Measurements from ENCODE around the gene LRPAP1.

The LRPAP1 gene

DNA sequence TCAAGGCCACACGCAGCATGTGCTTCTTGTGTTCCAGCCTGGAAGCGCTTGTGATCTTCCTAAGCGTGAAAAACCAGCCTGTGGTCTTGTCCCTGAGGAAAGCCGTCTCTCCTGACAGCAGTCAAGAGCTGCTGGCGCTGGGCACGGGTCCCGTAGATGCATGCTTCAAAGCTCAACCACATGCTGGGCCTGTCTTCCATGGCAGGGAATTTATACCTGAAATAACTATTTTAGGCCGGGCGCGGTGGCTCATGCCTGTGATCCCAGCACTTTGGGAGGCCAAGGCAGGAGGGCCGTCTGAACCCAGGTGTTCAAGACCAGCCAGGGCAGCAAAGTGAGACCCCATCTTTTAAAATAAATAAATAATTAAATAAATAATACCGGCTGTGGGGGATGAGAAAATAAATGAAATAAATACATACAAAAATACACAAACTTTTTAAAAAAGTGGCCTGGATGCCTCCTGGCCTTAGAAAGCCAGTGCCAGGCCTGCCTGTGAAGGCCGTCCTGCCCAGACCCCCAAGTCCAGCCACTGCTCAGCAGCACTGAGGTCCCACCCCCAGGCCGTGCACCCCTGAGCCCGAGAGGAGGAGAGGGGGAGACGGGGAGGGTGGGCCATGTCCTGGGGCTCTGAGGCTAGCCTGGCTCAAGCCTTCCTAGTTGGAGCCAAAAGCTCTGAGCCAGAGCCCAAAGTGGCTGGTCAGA, 10.4 kb downstream of the LRPAP1 start:
- CTCF ChIA-PET = no interaction called here
- peaks cover 12 to 91% (median 60%) of the 10 kb centered on the region in 4 experiments for H3K36me3 ChIP-seq (ENCODE audit: control insufficient read depth in 4 of 4, insufficient read depth in 4 of 4, low read length in 3 of 4)
- H3K4me1 ChIP-seq (ENCODE audit: control extremely low read depth in 1 of 4, control insufficient read depth in 4 of 4, insufficient read depth in 4 of 4, low read length in 3 of 4) = no peaks in the 10 kb centered on the region
- POLR2A ChIA-PET = no interaction called here
- H3K27ac ChIP-seq (ENCODE audit: insufficient read depth in 1 of 2, low read depth in 1 of 2, low read length in 2 of 2, poor library complexity in 1 of 2, severe bottlenecking in 2 of 2) = no peak overlapping the region
- H3K9me3 ChIP-seq (ENCODE audit: control extremely low read depth in 1 of 5, control insufficient read depth in 4 of 5, insufficient read depth in 2 of 5, low read depth in 1 of 5, low read length in 4 of 5) = no peaks in the 10 kb centered on the region
- H3K27me3 ChIP-seq (replicated peaks in 2 of 5; ENCODE audit: control insufficient read depth in 4 of 5, insufficient read depth in 5 of 5, low read length in 4 of 5) = no peaks in the 10 kb centered on the region
- DNase-seq = no peak
- WGBS (ENCODE audit: insufficient coverage) = 96% methylated on average over 12 of the region's 16 CpGs
- no peak overlapping the region for H3K4me3 ChIP-seq (ENCODE audit: control insufficient read depth in 1 of 7, extremely low read depth in 1 of 7, insufficient read depth in 4 of 7, low read depth in 2 of 7, low read length in 6 of 7)

GRCh38 chr4:3520796-3521600, 11.2 kb downstream of the LRPAP1 start:
- ChIA-PET POLR2A (no interaction called here), CTCF (no interaction called here)
- no peak for DNase-seq
- Histone ChIP-seq H3K4me1 (ENCODE audit: control extremely low read depth in 1 of 4, control insufficient read depth in 4 of 4, insufficient read depth in 4 of 4, low read length in 3 of 4) (no peaks in the 10 kb centered on the region), H3K4me3 (ENCODE audit: control insufficient read depth in 1 of 7, extremely low read depth in 1 of 7, insufficient read depth in 4 of 7, low read depth in 2 of 7, low read length in 6 of 7) (no peak overlapping the region), H3K27ac (ENCODE audit: insufficient read depth in 1 of 2, low read depth in 1 of 2, low read length in 2 of 2, poor library complexity in 1 of 2, severe bottlenecking in 2 of 2) (no peak overlapping the region), H3K9me3 (ENCODE audit: control extremely low read depth in 1 of 5, control insufficient read depth in 4 of 5, insufficient read depth in 2 of 5, low read depth in 1 of 5, low read length in 4 of 5) (no peaks in the 10 kb centered on the region), H3K27me3 (replicated peaks in 2 of 5; ENCODE audit: control insufficient read depth in 4 of 5, insufficient read depth in 5 of 5, low read length in 4 of 5) (no peaks in the 10 kb centered on the region), H3K36me3 (ENCODE audit: control insufficient read depth in 4 of 4, insufficient read depth in 4 of 4, low read length in 3 of 4) (peaks cover 12 to 94% (median 65%) of the 10 kb centered on the region in 4 experiments)
- WGBS (ENCODE audit: insufficient coverage) = over 99% methylated on average over 23 of the region's 31 CpGs

GRCh38 chr4:3520276-3520675, 11.9 kb downstream of the LRPAP1 start:
- Histone ChIP-seq H3K27ac (ENCODE audit: insufficient read depth in 1 of 2, low read depth in 1 of 2, low read length in 2 of 2, poor library complexity in 1 of 2, severe bottlenecking in 2 of 2) (no peak overlapping the region), H3K36me3 (ENCODE audit: control insufficient read depth in 4 of 4, insufficient read depth in 4 of 4, low read length in 3 of 4) (peaks cover 12 to 94% (median 71%) of the 10 kb centered on the region in 4 experiments), H3K9me3 (ENCODE audit: control extremely low read depth in 1 of 5, control insufficient read depth in 4 of 5, insufficient read depth in 2 of 5, low read depth in 1 of 5, low read length in 4 of 5) (no peaks in the 10 kb centered on the region), H3K4me3 (ENCODE audit: control insufficient read depth in 1 of 7, extremely low read depth in 1 of 7, insufficient read depth in 4 of 7, low read depth in 2 of 7, low read length in 6 of 7) (no peak overlapping the region), H3K4me1 (ENCODE audit: control extremely low read depth in 1 of 4, control insufficient read depth in 4 of 4, insufficient read depth in 4 of 4, low read length in 3 of 4) (no peaks in the 10 kb centered on the region), H3K27me3 (replicated peaks in 2 of 5; ENCODE audit: control insufficient read depth in 4 of 5, insufficient read depth in 5 of 5, low read length in 4 of 5) (no peaks in the 10 kb centered on the region)
- 97% methylated on average over 10 of the region's 11 CpGs for WGBS (ENCODE audit: insufficient coverage)
- ChIA-PET CTCF (no interaction called here), POLR2A (no interaction called here)
- no peak for DNase-seq

- DNase-seq = no peak
- peaks cover 8 to 93% (median 70%) of the 10 kb centered on the region in 4 experiments for H3K36me3 ChIP-seq (ENCODE audit: control insufficient read depth in 4 of 4, insufficient read depth in 4 of 4, low read length in 3 of 4)
- ChIA-PET CTCF (no interaction called here), POLR2A (no interaction called here)
- H3K27me3 ChIP-seq (replicated peaks in 2 of 5; ENCODE audit: control insufficient read depth in 4 of 5, insufficient read depth in 5 of 5, low read length in 4 of 5) = no peaks in the 10 kb centered on the region
- H3K4me1 ChIP-seq (ENCODE audit: control extremely low read depth in 1 of 4, control insufficient read depth in 4 of 4, insufficient read depth in 4 of 4, low read length in 3 of 4) = no peaks in the 10 kb centered on the region
- WGBS (ENCODE audit: insufficient coverage) = 97% methylated on average over 23 of the region's 23 CpGs
- no peaks in the 10 kb centered on the region for H3K9me3 ChIP-seq (ENCODE audit: control extremely low read depth in 1 of 5, control insufficient read depth in 4 of 5, insufficient read depth in 2 of 5, low read depth in 1 of 5, low read length in 4 of 5)
- no peak overlapping the region for H3K27ac ChIP-seq (ENCODE audit: insufficient read depth in 1 of 2, low read depth in 1 of 2, low read length in 2 of 2, poor library complexity in 1 of 2, severe bottlenecking in 2 of 2)
- H3K4me3 ChIP-seq (ENCODE audit: control insufficient read depth in 1 of 7, extremely low read depth in 1 of 7, insufficient read depth in 4 of 7, low read depth in 2 of 7, low read length in 6 of 7) = no peak overlapping the region
These were observed 12.6 kb downstream of the LRPAP1 start for GRCh38 chr4:3519468-3520264.

DNA sequence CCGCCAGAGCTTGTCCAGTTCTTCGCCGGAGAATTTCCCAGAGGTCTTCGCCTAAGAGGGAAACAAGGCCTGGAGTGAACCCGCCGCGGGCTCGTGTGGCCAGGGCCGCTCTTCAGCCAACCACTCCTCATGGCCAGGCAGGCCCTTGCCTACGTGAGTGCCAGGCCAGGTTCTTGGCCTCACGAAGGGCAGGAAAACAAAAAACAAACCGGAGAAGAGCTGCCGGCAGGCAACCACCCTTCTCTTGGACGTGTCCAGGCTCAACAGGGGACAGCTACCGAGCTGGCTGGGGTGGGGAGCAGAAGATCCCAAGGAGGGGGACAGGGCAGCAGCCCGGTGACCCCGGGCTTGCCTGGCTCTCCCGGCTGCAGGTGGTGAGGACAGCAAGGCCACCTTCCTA, 13.3 kb downstream of the LRPAP1 start:
- ChIA-PET CTCF (interaction anchor here (1.2 kb wide), 1 partner anchor 38 kb away, joined by 3 read pairs; no protein-coding TSS in a partner anchor), POLR2A (no interaction called here)
- DNase-seq = no peak
- Histone ChIP-seq H3K36me3 (ENCODE audit: control insufficient read depth in 4 of 4, insufficient read depth in 4 of 4, low read length in 3 of 4) (peaks cover 6 to 93% (median 66%) of the 10 kb centered on the region in 4 experiments), H3K27me3 (replicated peaks in 2 of 5; ENCODE audit: control insufficient read depth in 4 of 5, insufficient read depth in 5 of 5, low read length in 4 of 5) (no peaks in the 10 kb centered on the region), H3K4me3 (ENCODE audit: control insufficient read depth in 1 of 7, extremely low read depth in 1 of 7, insufficient read depth in 4 of 7, low read depth in 2 of 7, low read length in 6 of 7) (no peak overlapping the region), H3K27ac (ENCODE audit: insufficient read depth in 1 of 2, low read depth in 1 of 2, low read length in 2 of 2, poor library complexity in 1 of 2, severe bottlenecking in 2 of 2) (no peak overlapping the region), H3K4me1 (ENCODE audit: control extremely low read depth in 1 of 4, control insufficient read depth in 4 of 4, insufficient read depth in 4 of 4, low read length in 3 of 4) (no peaks in the 10 kb centered on the region), H3K9me3 (ENCODE audit: control extremely low read depth in 1 of 5, control insufficient read depth in 4 of 5, insufficient read depth in 2 of 5, low read depth in 1 of 5, low read length in 4 of 5) (no peaks in the 10 kb centered on the region)
- 97% methylated on average over 15 of the region's 18 CpGs for WGBS (ENCODE audit: insufficient coverage)

- H3K27me3 ChIP-seq (replicated peaks in 2 of 5; ENCODE audit: control insufficient read depth in 4 of 5, insufficient read depth in 5 of 5, low read length in 4 of 5) = no peaks in the 10 kb centered on the region
- H3K36me3 ChIP-seq (ENCODE audit: control insufficient read depth in 4 of 4, insufficient read depth in 4 of 4, low read length in 3 of 4) = peaks cover 6 to 94% (median 65%) of the 10 kb centered on the region in 4 experiments
- WGBS (ENCODE audit: insufficient coverage) = 97% methylated on average over 6 of the region's 11 CpGs
- POLR2A ChIA-PET = no interaction called here
- no peak overlapping the region for H3K27ac ChIP-seq (ENCODE audit: insufficient read depth in 1 of 2, low read depth in 1 of 2, low read length in 2 of 2, poor library complexity in 1 of 2, severe bottlenecking in 2 of 2)
- CTCF ChIA-PET = interaction anchor here (1.2 kb wide), 1 partner anchor 37 kb away, joined by 3 read pairs; no protein-coding TSS in a partner anchor
- H3K9me3 ChIP-seq (ENCODE audit: control extremely low read depth in 1 of 5, control insufficient read depth in 4 of 5, insufficient read depth in 2 of 5, low read depth in 1 of 5, low read length in 4 of 5) = no peaks in the 10 kb centered on the region
- no peak for DNase-seq
- H3K4me1 ChIP-seq (ENCODE audit: control extremely low read depth in 1 of 4, control insufficient read depth in 4 of 4, insufficient read depth in 4 of 4, low read length in 3 of 4) = no peaks in the 10 kb centered on the region
- no peak overlapping the region for H3K4me3 ChIP-seq (ENCODE audit: control insufficient read depth in 1 of 7, extremely low read depth in 1 of 7, insufficient read depth in 4 of 7, low read depth in 2 of 7, low read length in 6 of 7)
These were observed 13.7 kb downstream of the LRPAP1 start for GRCh38 chr4:3518511-3518880.

Data from common myeloid progenitor, CD34-positive (primary cell).